Gastroesophageal sphincter (tissue), 3 donors: ENCODE results near the gene PIGZ.

ENCODE experiments used
- POLR2A ChIP-seq, 2 donors: fragments of 450-650 bp; IDR thresholded peaks; one replicate each; pipeline ENCODE4 v1.6.1; 2017; ENCODE audit warnings: antibody characterized with exemption in 2 of 2, mild to moderate bottlenecking in 2 of 2, moderate library complexity in 1 of 2
- TF ChIP-seq, protein P1 (sequence below), 4 experiments: fragments of 200-600 bp in 2 of 4; fragments of 450-650 bp in 2 of 4; sonication (generic) in 1 of 4; IDR thresholded peaks; one replicate each; pipeline ENCODE4 v1.5.1; 2017 to 2019; ENCODE audit warnings: antibody characterized with exemption in 4 of 4, mild to moderate bottlenecking in 2 of 4, moderate library complexity in 2 of 4

DNA sequence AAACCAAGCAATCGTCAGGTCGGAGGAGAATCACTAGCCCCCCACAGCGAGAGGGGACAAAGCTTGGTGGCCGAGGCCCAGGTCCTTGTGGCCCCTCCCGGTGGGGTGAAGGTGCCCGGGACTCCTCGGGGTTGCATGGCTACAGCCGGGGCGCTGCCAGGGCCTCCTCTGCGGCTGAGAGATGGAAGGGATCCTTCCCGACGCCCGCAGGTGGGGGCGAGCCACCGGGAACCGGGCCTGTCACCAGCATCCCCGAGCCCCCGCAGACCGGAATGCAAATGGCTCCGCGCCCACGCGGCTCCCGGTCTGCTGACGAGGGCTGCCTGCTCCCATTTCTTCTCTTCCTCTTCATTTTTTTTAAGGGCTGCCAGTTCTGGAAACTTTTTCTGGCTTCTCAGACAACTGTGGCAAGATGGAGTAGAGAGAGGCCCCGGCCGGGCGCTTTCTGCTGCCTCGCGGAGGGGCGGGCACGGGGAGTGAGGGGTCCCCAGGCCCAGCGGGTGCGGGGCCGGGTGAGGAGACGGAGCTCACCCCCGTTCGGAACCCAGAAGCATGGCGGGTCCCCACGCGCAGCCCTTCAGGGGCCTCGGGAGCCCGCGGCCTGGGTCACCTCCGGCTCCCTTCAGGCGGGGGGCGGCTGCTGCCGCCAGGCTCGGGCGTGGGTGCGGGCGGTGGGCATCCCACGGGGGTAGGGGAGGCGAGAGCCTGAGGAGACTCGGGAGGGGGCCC is 33.5 kb upstream of the PIGZ start:
- TF ChIP-seq, protein P1, sequence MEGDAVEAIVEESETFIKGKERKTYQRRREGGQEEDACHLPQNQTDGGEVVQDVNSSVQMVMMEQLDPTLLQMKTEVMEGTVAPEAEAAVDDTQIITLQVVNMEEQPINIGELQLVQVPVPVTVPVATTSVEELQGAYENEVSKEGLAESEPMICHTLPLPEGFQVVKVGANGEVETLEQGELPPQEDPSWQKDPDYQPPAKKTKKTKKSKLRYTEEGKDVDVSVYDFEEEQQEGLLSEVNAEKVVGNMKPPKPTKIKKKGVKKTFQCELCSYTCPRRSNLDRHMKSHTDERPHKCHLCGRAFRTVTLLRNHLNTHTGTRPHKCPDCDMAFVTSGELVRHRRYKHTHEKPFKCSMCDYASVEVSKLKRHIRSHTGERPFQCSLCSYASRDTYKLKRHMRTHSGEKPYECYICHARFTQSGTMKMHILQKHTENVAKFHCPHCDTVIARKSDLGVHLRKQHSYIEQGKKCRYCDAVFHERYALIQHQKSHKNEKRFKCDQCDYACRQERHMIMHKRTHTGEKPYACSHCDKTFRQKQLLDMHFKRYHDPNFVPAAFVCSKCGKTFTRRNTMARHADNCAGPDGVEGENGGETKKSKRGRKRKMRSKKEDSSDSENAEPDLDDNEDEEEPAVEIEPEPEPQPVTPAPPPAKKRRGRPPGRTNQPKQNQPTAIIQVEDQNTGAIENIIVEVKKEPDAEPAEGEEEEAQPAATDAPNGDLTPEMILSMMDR (IDR thresholded peaks at IDR 0.05): no peak
- TF ChIP-seq POLR2A (IDR thresholded peaks at IDR 0.05): no peak
